Measurements from ENCODE around the gene MYLK.

DNA sequence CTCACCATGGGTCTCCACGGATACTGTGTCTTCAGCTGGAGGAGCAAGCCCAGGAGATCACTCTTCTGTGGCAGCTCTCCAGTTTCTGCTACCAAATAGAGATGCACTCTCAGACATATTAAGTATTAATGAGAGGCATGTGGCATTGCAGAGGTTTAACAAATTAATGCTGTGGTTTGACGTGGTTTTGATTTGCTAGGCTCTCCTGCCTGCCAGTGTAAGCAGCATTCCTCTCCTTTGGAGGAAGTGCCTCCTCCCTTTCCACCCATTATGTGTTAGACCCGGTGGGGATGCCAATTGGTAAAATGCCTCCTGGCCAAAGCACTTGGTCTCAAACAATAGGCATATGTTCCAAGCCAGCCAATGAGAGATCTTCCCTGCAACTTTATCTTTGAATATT is 124.8 kb downstream of the MYLK start:
- TF ChIP-seq, protein P1, sequence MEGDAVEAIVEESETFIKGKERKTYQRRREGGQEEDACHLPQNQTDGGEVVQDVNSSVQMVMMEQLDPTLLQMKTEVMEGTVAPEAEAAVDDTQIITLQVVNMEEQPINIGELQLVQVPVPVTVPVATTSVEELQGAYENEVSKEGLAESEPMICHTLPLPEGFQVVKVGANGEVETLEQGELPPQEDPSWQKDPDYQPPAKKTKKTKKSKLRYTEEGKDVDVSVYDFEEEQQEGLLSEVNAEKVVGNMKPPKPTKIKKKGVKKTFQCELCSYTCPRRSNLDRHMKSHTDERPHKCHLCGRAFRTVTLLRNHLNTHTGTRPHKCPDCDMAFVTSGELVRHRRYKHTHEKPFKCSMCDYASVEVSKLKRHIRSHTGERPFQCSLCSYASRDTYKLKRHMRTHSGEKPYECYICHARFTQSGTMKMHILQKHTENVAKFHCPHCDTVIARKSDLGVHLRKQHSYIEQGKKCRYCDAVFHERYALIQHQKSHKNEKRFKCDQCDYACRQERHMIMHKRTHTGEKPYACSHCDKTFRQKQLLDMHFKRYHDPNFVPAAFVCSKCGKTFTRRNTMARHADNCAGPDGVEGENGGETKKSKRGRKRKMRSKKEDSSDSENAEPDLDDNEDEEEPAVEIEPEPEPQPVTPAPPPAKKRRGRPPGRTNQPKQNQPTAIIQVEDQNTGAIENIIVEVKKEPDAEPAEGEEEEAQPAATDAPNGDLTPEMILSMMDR (IDR thresholded peaks at IDR 0.05): no peak
- TF ChIP-seq POLR2A (IDR thresholded peaks at IDR 0.05): no peak
